WTC11 (cell line): ENCODE data around the gene SLC48A1. TPM values are rescaled to one million over a fixed set of nuclear protein-coding genes. Genes with fewer than 3 reads are reported as not detected.

ENCODE experiments used
- ATAC-seq: fragments of 200-7000 bp; cut with Tn5 transposase; 2 replicates; pipeline ENCODE4 v1.10.0; 2021; ENCODE audit warnings: mild to moderate bottlenecking, moderate library complexity
- CTCF ChIA-PET: fragments of 300-600 bp; sonication (Branson Sonifier 250); formaldehyde crosslinking; loops from one replicate; lab custom pipeline; 2021; ENCODE audit warnings: antibody characterized with exemption; lab: Charles Lee
- POLR2A ChIA-PET: fragments of 350-600 bp; sonication (Branson Sonifier 250); formaldehyde crosslinking; loops from one replicate; lab custom pipeline; 2021; ENCODE audit warnings: antibody characterized with exemption; lab: Charles Lee
- DNase-seq: peaks from one replicate; pipeline ENCODE4 v3.0.0; 2021; ENCODE audit warnings: low spot score
- H3K27ac Mint-ChIP-seq: 2 replicates; pipeline ENCODE4 v1.8.0; 2021; ENCODE audit warnings: mixed read lengths
- H3K27me3 Mint-ChIP-seq: 2 replicates; pipeline ENCODE4 v1.8.0; 2021; ENCODE audit warnings: low read depth, mild to moderate bottlenecking, moderate library complexity, mixed read lengths
- H3K36me3 Mint-ChIP-seq: 2 replicates; pipeline ENCODE4 v1.8.0; 2021; ENCODE audit warnings: mixed read lengths
- H3K4me1 Mint-ChIP-seq: 2 replicates; pipeline ENCODE4 v1.8.0; 2022; ENCODE audit warnings: mixed read lengths
- H3K4me3 Mint-ChIP-seq: 2 replicates; pipeline ENCODE4 v1.8.0; 2021; ENCODE audit warnings: mild to moderate bottlenecking, moderate library complexity, mixed read lengths
- H3K9me3 Mint-ChIP-seq: 2 replicates; pipeline ENCODE4 v1.8.0; 2021; ENCODE audit warnings: mixed read lengths
- ETV6 ChIP-seq: sonication (generic); formaldehyde crosslinking; IDR thresholded peaks from 2 replicates; pipeline ENCODE4 v1.8.1; 2022; ENCODE audit warnings: mild to moderate bottlenecking, missing genetic modification reagents
- FOXJ3 ChIP-seq: sonication (generic); formaldehyde crosslinking; IDR thresholded peaks from 2 replicates; pipeline ENCODE4 v1.9.0; 2021; ENCODE audit warnings: missing genetic modification reagents, mild to moderate bottlenecking, borderline replicate concordance
- PRRX2 ChIP-seq: fragments of 250-450 bp; sonication (Bioruptor Pico); IDR thresholded peaks from 2 replicates; pipeline ENCODE4 v1.8.0; 2021; ENCODE audit warnings: mild to moderate bottlenecking
- SOX15 ChIP-seq: fragments of 250-450 bp; sonication (Bioruptor Pico); IDR thresholded peaks from 2 replicates; pipeline ENCODE4 v1.9.0; 2021; ENCODE audit warnings: mild to moderate bottlenecking
- ZNF317 ChIP-seq: sonication (generic); formaldehyde crosslinking; IDR thresholded peaks from 2 replicates; pipeline ENCODE4 v1.8.1; 2023; ENCODE audit warnings: low read depth, mild to moderate bottlenecking, moderate library complexity, missing genetic modification reagents, borderline replicate concordance
- ZNF671 ChIP-seq: fragments of 250-450 bp; sonication (Bioruptor Pico); IDR thresholded peaks from 2 replicates; pipeline ENCODE4 v1.8.0; 2021; ENCODE audit warnings: mild to moderate bottlenecking
- total RNA-seq: library from RNA; stranded (reverse); gene quantifications from 3 replicates; pipeline ENCODE4 v1.2.3, GENCODE V29; 2021
- TF ChIP-seq, protein P1 (sequence below): sonication (generic); formaldehyde crosslinking; IDR thresholded peaks from 2 replicates; pipeline ENCODE4 v1.8.0; 2023; ENCODE audit warnings: missing genetic modification reagents, mild to moderate bottlenecking, borderline replicate concordance
- TF ChIP-seq, protein P2 (sequence below): sonication (generic); formaldehyde crosslinking; conservative IDR thresholded peaks from 2 replicates; pipeline ENCODE4 v1.8.1; 2023; ENCODE audit warnings: mild to moderate bottlenecking, low read depth, missing genetic modification reagents, moderate library complexity
- TF ChIP-seq, protein P3 (sequence below): sonication (generic); formaldehyde crosslinking; IDR thresholded peaks from 2 replicates; pipeline ENCODE4 v1.8.1; 2023; ENCODE audit warnings: mild to moderate bottlenecking, missing genetic modification reagents, borderline replicate concordance
- TF ChIP-seq, protein P4 (sequence below): fragments of 250-450 bp; sonication (Bioruptor Pico); IDR thresholded peaks from 2 replicates; pipeline ENCODE4 v2.1.2; 2022; ENCODE audit warnings: mild to moderate bottlenecking, moderate library complexity
- TF ChIP-seq, protein P5 (sequence below): sonication (generic); formaldehyde crosslinking; IDR thresholded peaks from 2 replicates; pipeline ENCODE4 v1.8.0; 2022; ENCODE audit warnings: mild to moderate bottlenecking, missing genetic modification reagents
- TF ChIP-seq, protein P6 (sequence below): fragments of 250-450 bp; sonication (Bioruptor Pico); conservative IDR thresholded peaks from 2 replicates; pipeline ENCODE4 v1.9.0; 2021; ENCODE audit warnings: mild to moderate bottlenecking

SLC48A1 gene
- total RNA-seq, 1 experiment from 2014 or later: 13.8 TPM

DNA sequence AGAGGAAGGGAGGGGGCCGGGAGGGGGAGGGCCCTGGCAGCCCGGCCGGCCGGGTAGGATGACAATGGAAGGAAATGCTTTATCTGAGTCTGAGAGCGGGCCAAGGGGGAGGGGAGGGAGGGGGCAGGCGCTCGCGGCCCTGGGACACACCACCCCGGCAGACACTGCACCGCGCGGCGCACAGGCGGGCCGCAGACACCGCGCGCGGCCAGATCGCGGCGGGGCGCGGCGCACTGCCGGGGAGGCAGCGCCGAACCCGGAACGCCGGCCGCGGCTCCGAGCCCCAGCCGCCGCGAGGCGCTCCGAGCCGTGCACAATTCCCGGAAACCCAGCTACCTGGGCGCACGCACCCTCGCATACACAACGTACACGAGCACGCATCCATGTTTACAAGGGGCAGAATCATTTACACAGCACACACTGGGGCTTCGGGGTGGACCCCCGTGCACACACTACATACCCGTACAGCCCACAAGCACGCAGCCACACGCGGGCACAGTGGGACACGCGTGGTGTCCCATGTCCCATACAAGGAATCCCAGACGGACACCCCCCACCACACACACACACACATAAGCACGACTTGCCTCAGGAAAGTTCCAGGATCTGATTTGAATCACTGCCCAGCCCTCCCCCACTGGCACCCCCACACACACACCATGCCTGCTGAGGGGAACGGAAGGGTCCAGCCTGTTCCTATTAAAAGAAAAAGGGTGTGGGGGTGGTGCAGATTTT is 47.0 kb downstream of the SLC48A1 start, which contains the start of gene HDAC7 (continued):
- TF ChIP-seq PRRX2 (CRISPR knock-in tag): 0 out of 2 replicates have a peak, but pooled peaks have one; percentile 35

DNA sequence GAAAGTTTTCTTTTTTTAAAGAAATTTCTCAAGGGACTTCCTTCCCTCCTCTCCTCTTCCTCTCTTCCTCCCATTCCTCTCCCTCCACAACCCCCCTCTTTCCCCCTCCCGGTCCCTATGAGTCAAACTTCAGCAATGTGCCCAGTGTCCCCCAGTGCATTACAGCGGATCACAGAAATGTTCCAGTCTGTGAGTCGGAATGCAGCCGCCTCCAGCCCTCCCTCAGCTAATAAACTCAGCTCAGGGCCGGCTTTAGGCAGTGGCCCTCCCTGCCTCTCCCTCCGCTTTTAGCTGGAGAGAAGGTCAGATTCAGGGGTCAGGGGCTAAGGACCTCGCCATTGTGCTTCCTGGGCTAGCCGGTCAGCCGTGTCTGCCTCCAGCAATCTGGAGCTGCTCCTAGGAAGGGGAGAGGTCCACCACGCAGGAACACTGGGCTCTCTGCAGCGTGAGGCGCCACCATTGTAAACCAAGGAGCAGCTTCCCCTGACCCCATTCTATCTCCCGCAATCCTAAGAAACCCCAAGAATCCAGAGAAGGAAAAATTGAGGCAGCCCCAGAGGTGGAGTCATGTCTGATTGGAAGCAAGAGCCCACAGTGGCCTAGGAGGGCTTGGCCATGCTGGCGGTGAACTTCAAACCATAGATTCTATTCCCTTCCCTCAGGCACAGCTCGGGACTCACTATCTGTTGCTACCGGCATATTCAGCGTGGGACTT is 47.8 kb downstream of the SLC48A1 start:
- H3K9me3 Mint-ChIP-seq: no peaks in the 10 kb centered on the region
- H3K27me3 Mint-ChIP-seq: peaks cover 12% of the 10 kb centered on the region
- ATAC-seq: peak; percentile 55
- POLR2A ChIA-PET: interaction anchor here (0.6 to 1.7 kb wide), 11 partner anchors 8 to 672 kb away, joined by 3 to 5 read pairs (median 4); partner anchors contain the start of gene VDR
- peaks cover 63% of the 10 kb centered on the region for H3K4me1 Mint-ChIP-seq
- peak overlapping the region; percentile 98 for H3K27ac Mint-ChIP-seq
- CTCF ChIA-PET: interaction anchor here (0.7 to 7.6 kb wide), 11 partner anchors 8 to 143 kb away, joined by 3 to 134 read pairs (median 5); partner anchors contain the start of gene TMEM106C
- TF ChIP-seq FOXJ3 (no peak), ETV6 (0 out of 2 replicates have a peak, but pooled peaks have one; percentile 31)
- TF ChIP-seq, protein P1, sequence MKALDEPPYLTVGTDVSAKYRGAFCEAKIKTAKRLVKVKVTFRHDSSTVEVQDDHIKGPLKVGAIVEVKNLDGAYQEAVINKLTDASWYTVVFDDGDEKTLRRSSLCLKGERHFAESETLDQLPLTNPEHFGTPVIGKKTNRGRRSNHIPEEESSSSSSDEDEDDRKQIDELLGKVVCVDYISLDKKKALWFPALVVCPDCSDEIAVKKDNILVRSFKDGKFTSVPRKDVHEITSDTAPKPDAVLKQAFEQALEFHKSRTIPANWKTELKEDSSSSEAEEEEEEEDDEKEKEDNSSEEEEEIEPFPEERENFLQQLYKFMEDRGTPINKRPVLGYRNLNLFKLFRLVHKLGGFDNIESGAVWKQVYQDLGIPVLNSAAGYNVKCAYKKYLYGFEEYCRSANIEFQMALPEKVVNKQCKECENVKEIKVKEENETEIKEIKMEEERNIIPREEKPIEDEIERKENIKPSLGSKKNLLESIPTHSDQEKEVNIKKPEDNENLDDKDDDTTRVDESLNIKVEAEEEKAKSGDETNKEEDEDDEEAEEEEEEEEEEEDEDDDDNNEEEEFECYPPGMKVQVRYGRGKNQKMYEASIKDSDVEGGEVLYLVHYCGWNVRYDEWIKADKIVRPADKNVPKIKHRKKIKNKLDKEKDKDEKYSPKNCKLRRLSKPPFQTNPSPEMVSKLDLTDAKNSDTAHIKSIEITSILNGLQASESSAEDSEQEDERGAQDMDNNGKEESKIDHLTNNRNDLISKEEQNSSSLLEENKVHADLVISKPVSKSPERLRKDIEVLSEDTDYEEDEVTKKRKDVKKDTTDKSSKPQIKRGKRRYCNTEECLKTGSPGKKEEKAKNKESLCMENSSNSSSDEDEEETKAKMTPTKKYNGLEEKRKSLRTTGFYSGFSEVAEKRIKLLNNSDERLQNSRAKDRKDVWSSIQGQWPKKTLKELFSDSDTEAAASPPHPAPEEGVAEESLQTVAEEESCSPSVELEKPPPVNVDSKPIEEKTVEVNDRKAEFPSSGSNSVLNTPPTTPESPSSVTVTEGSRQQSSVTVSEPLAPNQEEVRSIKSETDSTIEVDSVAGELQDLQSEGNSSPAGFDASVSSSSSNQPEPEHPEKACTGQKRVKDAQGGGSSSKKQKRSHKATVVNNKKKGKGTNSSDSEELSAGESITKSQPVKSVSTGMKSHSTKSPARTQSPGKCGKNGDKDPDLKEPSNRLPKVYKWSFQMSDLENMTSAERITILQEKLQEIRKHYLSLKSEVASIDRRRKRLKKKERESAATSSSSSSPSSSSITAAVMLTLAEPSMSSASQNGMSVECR (CRISPR knock-in tag): no peak
- TF ChIP-seq, protein P2, sequence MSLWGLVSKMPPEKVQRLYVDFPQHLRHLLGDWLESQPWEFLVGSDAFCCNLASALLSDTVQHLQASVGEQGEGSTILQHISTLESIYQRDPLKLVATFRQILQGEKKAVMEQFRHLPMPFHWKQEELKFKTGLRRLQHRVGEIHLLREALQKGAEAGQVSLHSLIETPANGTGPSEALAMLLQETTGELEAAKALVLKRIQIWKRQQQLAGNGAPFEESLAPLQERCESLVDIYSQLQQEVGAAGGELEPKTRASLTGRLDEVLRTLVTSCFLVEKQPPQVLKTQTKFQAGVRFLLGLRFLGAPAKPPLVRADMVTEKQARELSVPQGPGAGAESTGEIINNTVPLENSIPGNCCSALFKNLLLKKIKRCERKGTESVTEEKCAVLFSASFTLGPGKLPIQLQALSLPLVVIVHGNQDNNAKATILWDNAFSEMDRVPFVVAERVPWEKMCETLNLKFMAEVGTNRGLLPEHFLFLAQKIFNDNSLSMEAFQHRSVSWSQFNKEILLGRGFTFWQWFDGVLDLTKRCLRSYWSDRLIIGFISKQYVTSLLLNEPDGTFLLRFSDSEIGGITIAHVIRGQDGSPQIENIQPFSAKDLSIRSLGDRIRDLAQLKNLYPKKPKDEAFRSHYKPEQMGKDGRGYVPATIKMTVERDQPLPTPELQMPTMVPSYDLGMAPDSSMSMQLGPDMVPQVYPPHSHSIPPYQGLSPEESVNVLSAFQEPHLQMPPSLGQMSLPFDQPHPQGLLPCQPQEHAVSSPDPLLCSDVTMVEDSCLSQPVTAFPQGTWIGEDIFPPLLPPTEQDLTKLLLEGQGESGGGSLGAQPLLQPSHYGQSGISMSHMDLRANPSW (CRISPR knock-in tag): no peak
- TF ChIP-seq, all 79 proteins: peak for 1
- DNase-seq: peak; percentile 69
- peak overlapping the region; percentile 86 for H3K4me3 Mint-ChIP-seq
- H3K36me3 Mint-ChIP-seq: no peaks in the 10 kb centered on the region

DNA sequence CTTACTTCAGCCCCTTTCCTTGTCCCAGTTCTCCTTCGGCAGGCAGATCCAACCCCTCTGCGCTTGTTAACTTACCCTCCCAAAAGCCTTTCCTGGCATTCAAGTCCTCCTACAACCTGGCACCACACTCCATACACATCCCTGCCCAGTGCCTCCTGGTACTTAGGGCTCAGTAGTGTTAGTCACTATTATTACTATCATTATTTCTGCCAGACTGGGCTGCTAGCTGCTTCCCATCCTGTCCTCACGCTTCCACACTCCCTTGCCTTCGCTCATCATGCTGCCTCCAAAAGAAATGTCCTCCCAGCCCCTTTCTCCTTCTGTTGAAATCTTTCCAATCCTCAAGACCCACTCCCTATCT is 48.3 kb downstream of the SLC48A1 start:
- no peak for ATAC-seq
- no peaks in the 10 kb centered on the region for H3K9me3 Mint-ChIP-seq
- POLR2A ChIA-PET: interaction anchor here (0.6 to 1.3 kb wide), 7 partner anchors 8 to 84 kb away, joined by 3 to 5 read pairs (median 3); partner anchors contain the start of gene VDR
- H3K27ac Mint-ChIP-seq: peak overlapping the region; percentile 98
- peak overlapping the region; percentile 86 for H3K4me3 Mint-ChIP-seq
- H3K27me3 Mint-ChIP-seq: peaks cover 12% of the 10 kb centered on the region
- H3K4me1 Mint-ChIP-seq: peaks cover 60% of the 10 kb centered on the region
- CTCF ChIA-PET: interaction anchor here (0.7 to 7.6 kb wide), 8 partner anchors 8 to 142 kb away, joined by 3 to 134 read pairs (median 5); partner anchors contain the start of gene TMEM106C
- DNase-seq: no peak
- no peaks in the 10 kb centered on the region for H3K36me3 Mint-ChIP-seq
- TF ChIP-seq, protein P3, sequence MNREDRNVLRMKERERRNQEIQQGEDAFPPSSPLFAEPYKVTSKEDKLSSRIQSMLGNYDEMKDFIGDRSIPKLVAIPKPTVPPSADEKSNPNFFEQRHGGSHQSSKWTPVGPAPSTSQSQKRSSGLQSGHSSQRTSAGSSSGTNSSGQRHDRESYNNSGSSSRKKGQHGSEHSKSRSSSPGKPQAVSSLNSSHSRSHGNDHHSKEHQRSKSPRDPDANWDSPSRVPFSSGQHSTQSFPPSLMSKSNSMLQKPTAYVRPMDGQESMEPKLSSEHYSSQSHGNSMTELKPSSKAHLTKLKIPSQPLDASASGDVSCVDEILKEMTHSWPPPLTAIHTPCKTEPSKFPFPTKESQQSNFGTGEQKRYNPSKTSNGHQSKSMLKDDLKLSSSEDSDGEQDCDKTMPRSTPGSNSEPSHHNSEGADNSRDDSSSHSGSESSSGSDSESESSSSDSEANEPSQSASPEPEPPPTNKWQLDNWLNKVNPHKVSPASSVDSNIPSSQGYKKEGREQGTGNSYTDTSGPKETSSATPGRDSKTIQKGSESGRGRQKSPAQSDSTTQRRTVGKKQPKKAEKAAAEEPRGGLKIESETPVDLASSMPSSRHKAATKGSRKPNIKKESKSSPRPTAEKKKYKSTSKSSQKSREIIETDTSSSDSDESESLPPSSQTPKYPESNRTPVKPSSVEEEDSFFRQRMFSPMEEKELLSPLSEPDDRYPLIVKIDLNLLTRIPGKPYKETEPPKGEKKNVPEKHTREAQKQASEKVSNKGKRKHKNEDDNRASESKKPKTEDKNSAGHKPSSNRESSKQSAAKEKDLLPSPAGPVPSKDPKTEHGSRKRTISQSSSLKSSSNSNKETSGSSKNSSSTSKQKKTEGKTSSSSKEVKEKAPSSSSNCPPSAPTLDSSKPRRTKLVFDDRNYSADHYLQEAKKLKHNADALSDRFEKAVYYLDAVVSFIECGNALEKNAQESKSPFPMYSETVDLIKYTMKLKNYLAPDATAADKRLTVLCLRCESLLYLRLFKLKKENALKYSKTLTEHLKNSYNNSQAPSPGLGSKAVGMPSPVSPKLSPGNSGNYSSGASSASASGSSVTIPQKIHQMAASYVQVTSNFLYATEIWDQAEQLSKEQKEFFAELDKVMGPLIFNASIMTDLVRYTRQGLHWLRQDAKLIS: no peak
- no peak for TF ChIP-seq SOX15 (CRISPR knock-in tag)
- no peak for TF ChIP-seq ZNF317 (CRISPR knock-in tag)
- TF ChIP-seq, protein P4, sequence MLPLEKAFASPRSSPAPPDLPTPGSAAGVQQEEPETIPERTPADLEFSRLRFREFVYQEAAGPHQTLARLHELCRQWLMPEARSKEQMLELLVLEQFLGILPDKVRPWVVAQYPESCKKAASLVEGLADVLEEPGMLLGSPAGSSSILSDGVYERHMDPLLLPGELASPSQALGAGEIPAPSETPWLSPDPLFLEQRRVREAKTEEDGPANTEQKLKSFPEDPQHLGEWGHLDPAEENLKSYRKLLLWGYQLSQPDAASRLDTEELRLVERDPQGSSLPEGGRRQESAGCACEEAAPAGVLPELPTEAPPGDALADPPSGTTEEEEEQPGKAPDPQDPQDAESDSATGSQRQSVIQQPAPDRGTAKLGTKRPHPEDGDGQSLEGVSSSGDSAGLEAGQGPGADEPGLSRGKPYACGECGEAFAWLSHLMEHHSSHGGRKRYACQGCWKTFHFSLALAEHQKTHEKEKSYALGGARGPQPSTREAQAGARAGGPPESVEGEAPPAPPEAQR (CRISPR knock-in tag): no peak
- TF ChIP-seq, protein P5, sequence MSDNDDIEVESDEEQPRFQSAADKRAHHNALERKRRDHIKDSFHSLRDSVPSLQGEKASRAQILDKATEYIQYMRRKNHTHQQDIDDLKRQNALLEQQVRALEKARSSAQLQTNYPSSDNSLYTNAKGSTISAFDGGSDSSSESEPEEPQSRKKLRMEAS (CRISPR knock-in tag): no peak
- TF ChIP-seq, protein P6, sequence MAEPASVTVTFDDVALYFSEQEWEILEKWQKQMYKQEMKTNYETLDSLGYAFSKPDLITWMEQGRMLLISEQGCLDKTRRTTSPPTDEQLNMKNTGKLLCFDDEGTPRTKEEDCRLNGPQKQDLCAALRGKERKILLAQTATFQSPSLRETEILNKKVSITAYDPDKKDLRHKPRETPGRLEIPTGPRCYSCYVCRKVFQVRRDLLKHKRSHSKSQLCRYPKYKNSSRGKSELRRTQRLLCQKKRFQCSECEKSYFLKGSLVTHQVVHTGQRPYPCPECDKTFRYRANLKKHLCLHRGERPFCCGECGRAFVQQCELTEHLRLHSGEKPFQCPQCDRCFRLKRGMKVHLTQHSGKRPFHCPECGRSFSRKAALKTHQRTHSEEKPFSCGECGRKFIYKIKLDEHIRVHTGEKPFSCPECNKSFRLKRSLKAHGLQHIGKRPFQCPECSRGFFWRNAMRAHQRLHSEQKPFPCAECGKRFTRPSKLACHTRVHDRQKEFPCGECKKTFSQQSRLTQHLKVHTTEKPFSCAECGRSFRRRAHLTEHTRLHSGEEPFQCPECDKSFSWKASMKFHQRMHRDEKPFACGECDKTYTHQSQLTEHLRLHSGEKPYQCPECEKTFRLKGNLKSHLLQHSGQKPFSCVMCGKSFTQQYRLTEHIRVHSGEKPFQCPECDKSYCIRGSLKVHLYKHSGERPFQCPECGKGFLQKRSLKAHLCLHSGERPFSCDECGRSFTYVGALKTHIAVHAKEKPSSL (CRISPR knock-in tag): no peak
- no peak for TF ChIP-seq ZNF671 (CRISPR knock-in tag)
